Endothelial cell of umbilical vein (primary cell): ENCODE measurements around the gene GLRA1. TPM values are rescaled to one million over a fixed set of nuclear protein-coding genes. Genes with fewer than 3 reads are reported as not detected.

Source experiments
- BruUV-seq: library from RNA; stranded (reverse); fragments of 400-500 nt; replicated peaks from 2 replicates; lab custom pipeline; 2021; lab: Mats Ljungman, UMichigan
- CTCF ChIA-PET: fragments of 300-600, 350-600 bp; sonication (Branson Sonifier 250); formaldehyde crosslinking; loops from one replicate; lab custom pipeline; 2021; ENCODE audit warnings: antibody characterized with exemption, inconsistent platforms; lab: Charles Lee
- POLR2A ChIA-PET: fragments of 300-600, 350-600 bp; sonication (Branson Sonifier 250); formaldehyde crosslinking; loops from one replicate; lab custom pipeline; 2021; ENCODE audit warnings: antibody characterized with exemption, inconsistent platforms; lab: Charles Lee
- DNase-seq: peaks from one replicate; pipeline ENCODE4 v3.0.0-alpha.2; 2011; ENCODE audit warnings: low read depth, low spot score
- FAIRE-seq: peaks from 2 replicates; lab custom pipeline; 2011; peaks lifted over from hg19 to GRCh38; lab: Jason Lieb, UNC
- H2AFZ ChIP-seq: 2 replicates; pipeline ENCODE4 v1.6.0; 2012; ENCODE audit warnings: low read depth, low read length, control low read depth, inconsistent platforms
- H3K27ac ChIP-seq: 2 replicates; pipeline ENCODE4 v1.5.1; 2011; ENCODE audit warnings: low read depth, mild to moderate bottlenecking, control low read depth, low read length, moderate library complexity; ENCODE audit not compliant: insufficient read depth
- H3K27me3 ChIP-seq, 2 experiments: 2 replicates each; pipeline versions ENCODE4 v1.6.0 to v1.6.1; 2011; ENCODE audit warnings: low read length in 2 of 2, mixed read lengths in 1 of 2; ENCODE audit not compliant: control insufficient read depth in 2 of 2, insufficient read depth in 2 of 2
- H3K36me3 ChIP-seq, 2 experiments: 2 replicates in 1 of 2; 3 replicates in 1 of 2; pipeline ENCODE4 v1.5.1; 2011; ENCODE audit warnings: low read length in 2 of 2, mild to moderate bottlenecking in 1 of 2, moderate library complexity in 1 of 2; ENCODE audit not compliant: control insufficient read depth in 2 of 2, insufficient read depth in 2 of 2; ENCODE audit errors: extremely low read depth in 1 of 2
- H3K4me1 ChIP-seq: 3 replicates; pipeline ENCODE4 v1.5.1; 2011; ENCODE audit warnings: mild to moderate bottlenecking, low read length; ENCODE audit not compliant: control insufficient read depth, insufficient read depth; ENCODE audit errors: extremely low read depth
- H3K4me2 ChIP-seq: 2 replicates; pipeline ENCODE4 v1.6.1; 2011; ENCODE audit warnings: low read length, control low read depth, mixed read lengths; ENCODE audit not compliant: insufficient read depth
- H3K4me3 ChIP-seq, 3 experiments: fragments of 200-600 bp in 1 of 3; sonication (generic), shearing (Covaris generic) in 1 of 3; replicated peaks in 1 of 3; 2 replicates each; pipeline ENCODE4 v1.5.1; 2011 to 2016; ENCODE audit warnings: control low read depth in 3 of 3, low read length in 3 of 3, mild to moderate bottlenecking in 2 of 3, inconsistent platforms in 1 of 3, low read depth in 1 of 3, moderate library complexity in 1 of 3; ENCODE audit not compliant: insufficient read depth in 1 of 3
- H3K79me2 ChIP-seq: 2 replicates; pipeline ENCODE4 v1.6.0; 2012; ENCODE audit warnings: low read length, inconsistent platforms; ENCODE audit not compliant: control insufficient read depth, insufficient read depth
- H3K9ac ChIP-seq: replicated peaks from 2 replicates; pipeline ENCODE3; 2011; ENCODE audit warnings: low read length, control low read depth; ENCODE audit not compliant: insufficient read depth; ENCODE audit errors: extremely low read depth
- H3K9me1 ChIP-seq: replicated peaks from 3 replicates; pipeline ENCODE4 v1.6.0; 2011; ENCODE audit warnings: mild to moderate bottlenecking, low read length; ENCODE audit not compliant: control insufficient read depth, insufficient read depth; ENCODE audit errors: extremely low read depth
- H3K9me3 ChIP-seq: replicated peaks from 2 replicates; pipeline ENCODE4 v1.5.1; 2012; ENCODE audit warnings: low read length, inconsistent platforms; ENCODE audit not compliant: control insufficient read depth, insufficient read depth
- H4K20me1 ChIP-seq: replicated peaks from 2 replicates; pipeline ENCODE3; 2011; ENCODE audit warnings: mild to moderate bottlenecking, low read length; ENCODE audit not compliant: control insufficient read depth, insufficient read depth; ENCODE audit errors: extremely low read depth
- CTCF ChIP-seq, 2 donors: IDR thresholded peaks; 1 replicate in 1 of 2; 2 replicates in 1 of 2; pipeline ENCODE4 v1.5.1; 2011; ENCODE audit warnings: low read length in 2 of 2, mild to moderate bottlenecking in 2 of 2, moderate library complexity in 2 of 2, control low read depth in 1 of 2, inconsistent platforms in 1 of 2, low read depth in 1 of 2; ENCODE audit not compliant: insufficient read depth in 1 of 2; ENCODE audit errors: extremely low read depth in 1 of 2
- EZH2 ChIP-seq: IDR thresholded peaks from 2 replicates; pipeline ENCODE4 v1.6.1; 2012; ENCODE audit warnings: borderline replicate concordance, low read depth, mild to moderate bottlenecking, moderate library complexity, low read length, inconsistent platforms; ENCODE audit not compliant: severe bottlenecking
- FOS ChIP-seq: IDR thresholded peaks from 2 replicates; pipeline ENCODE4 v1.6.1; 2011; ENCODE audit warnings: mild to moderate bottlenecking, low read length, moderate library complexity, borderline replicate concordance; ENCODE audit not compliant: insufficient read depth
- GATA2 ChIP-seq: IDR thresholded peaks from 2 replicates; pipeline ENCODE4 v1.7.0; 2011; ENCODE audit warnings: low read depth, mild to moderate bottlenecking, moderate library complexity, mixed read lengths, low read length; ENCODE audit not compliant: insufficient read length, insufficient read depth
- JUN ChIP-seq: IDR thresholded peaks from 2 replicates; pipeline ENCODE4 v1.6.1; 2011; ENCODE audit warnings: borderline replicate concordance, low read depth; ENCODE audit not compliant: insufficient read length, insufficient read depth
- MAX ChIP-seq: IDR thresholded peaks from 2 replicates; pipeline ENCODE4 v1.6.1; 2011; ENCODE audit not compliant: insufficient read depth, insufficient read length
- MYC ChIP-seq: IDR thresholded peaks from one replicate; pipeline ENCODE4 v1.6.1; 2011; ENCODE audit warnings: mild to moderate bottlenecking, low read depth, low read length
- POLR2A ChIP-seq: IDR thresholded peaks from 2 replicates; pipeline ENCODE4 v1.6.1; 2012; ENCODE audit warnings: low read depth, mild to moderate bottlenecking, control low read depth, low read length
- POLR2AphosphoS5 ChIP-seq: IDR thresholded peaks from 2 replicates; pipeline ENCODE4 v1.6.1; 2012; ENCODE audit warnings: low read depth, mild to moderate bottlenecking, control low read depth, low read length, moderate library complexity; ENCODE audit not compliant: insufficient read depth
- dilution Hi-C: fragments of 300-500 bp; cut with MboI; formaldehyde crosslinking; loops from one replicate; pipeline ENCODE4 v1.15.0; 2019; ENCODE audit warnings: low sequenced_read_pairs; ENCODE audit not compliant: extremely low pct_ligation_motif_present
- intact Hi-C: fragments of 100-400 bp; cut with micrococcal nuclease; formaldehyde crosslinking; loops from one replicate; pipeline ENCODE4 v1.10.0; 2022
- polyA plus RNA-seq, 4 experiments: library from polyadenylated mRNA; depleted of rRNA in 3 of 4; stranded (reverse) in 3 of 4; unstranded in 1 of 4; fragments of >200 nt; gene quantifications; 2 replicates each; pipeline versions ENCODE4 v1.2.1 to v1.2.3, GENCODE V29; 2011 to 2012; ENCODE audit warnings: missing spikeins in 1 of 4
- total RNA-seq: library from RNA; stranded (reverse); gene quantifications from 2 replicates; pipeline ENCODE4 v1.2.3, GENCODE V29; 2021

GLRA1 gene
- total and polyA plus RNA-seq, 2 donors (not counting 3 experiments of a cell fraction or from before 2014, with no cell fraction given) = not detected

DNA sequence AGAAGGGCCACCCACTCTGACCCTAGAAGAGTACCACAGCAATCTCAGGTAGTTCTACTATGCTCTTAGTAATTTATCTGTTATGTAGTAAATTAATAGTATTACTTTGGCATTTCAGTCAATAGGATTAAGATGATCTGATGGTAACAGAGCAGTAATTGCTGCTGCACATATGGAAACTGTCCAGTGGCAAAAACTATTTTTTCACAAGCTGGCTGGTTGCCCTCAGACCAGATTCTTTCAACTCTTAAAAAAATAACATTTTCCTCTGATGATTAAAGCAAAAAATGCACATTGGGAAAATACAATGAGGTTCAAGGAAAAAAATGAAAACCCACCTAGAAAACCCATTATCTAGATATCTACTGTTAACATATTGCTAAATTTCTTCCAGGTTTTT, 19.7 kb downstream of the GLRA1 start:
- intact Hi-C loops (no loop called here), dilution Hi-C loops (no loop called here)
- FAIRE-seq = no peak
- Histone ChIP-seq H4K20me1 (no peaks in the 10 kb centered on the region), H3K9me1 (no peaks in the 10 kb centered on the region), H3K4me2 (no peak overlapping the region), H3K9me3 (no peaks in the 10 kb centered on the region), H3K27me3 (peaks cover 3 to 4% of the 10 kb centered on the region in 2 experiments), H2AFZ (no peak overlapping the region), H3K4me3 (no peak overlapping the region), H3K4me1 (no peaks in the 10 kb centered on the region), H3K36me3 (no peaks in the 10 kb centered on the region), H3K9ac (no peak overlapping the region), H3K27ac (no peak overlapping the region), H3K79me2 (no peaks in the 10 kb centered on the region)
- CTCF ChIA-PET = interaction anchor here (1.0 kb wide), 1 partner anchor 29 kb away, joined by 3 read pairs; no protein-coding TSS in a partner anchor
- POLR2A ChIA-PET = no interaction called here
- no TSS peak for BruUV-seq
- DNase-seq = no peak
- TF ChIP-seq MAX = no peak
- TF ChIP-seq POLR2AphosphoS5 = no peak
- TF ChIP-seq CTCF (IDR thresholded peaks at IDR 0.05; ENCODE audit: extremely low read depth in 1 of 2, insufficient read depth in 1 of 2, low read depth in 1 of 2, low read length in 2 of 2) = no peak
- TF ChIP-seq JUN = no peak
- TF ChIP-seq FOS = no peak
- TF ChIP-seq EZH2 = no peak
- TF ChIP-seq MYC = no peak
- TF ChIP-seq GATA2 = no peak
- no peak for TF ChIP-seq POLR2A
